HL-60/S4 (cell line): ENCODE results near the gene TNFSF13B.
"Not testable (repeated sequence)": the region's sequence is repeated elsewhere in the genome, so short reads cannot be mapped to it uniquely, and the experiment has no call there.

Experiments
- in situ Hi-C: fragments of 300-500 bp; cut with MboI; formaldehyde crosslinking; loops from 2 replicates; pipeline ENCODE4 v1.14.3; 2022; ENCODE audit warnings: low sequenced_read_pairs

TNFSF13B gene

DNA sequence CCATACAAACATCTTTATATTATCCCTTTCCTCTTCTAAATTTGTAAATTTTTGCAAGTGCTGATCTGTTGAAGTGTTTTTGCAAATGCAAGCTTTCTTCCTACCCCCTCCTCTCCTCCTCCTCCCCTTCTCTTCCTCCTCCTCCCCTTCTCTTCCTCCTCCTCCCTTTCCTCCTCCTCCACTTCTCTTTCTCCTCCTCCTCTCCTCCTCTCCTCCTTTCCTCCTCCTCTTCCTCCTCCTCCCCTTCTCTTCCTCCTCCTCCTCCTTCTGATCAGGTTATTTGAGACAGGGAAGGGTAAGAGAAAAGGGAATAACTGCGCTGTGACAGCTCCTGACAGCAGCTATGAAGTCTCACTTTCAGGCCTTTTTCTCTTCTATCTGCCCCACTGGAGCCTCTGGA, 8.9 kb downstream of the TNFSF13B start:
- in situ Hi-C loops, result no loop called here

DNA sequence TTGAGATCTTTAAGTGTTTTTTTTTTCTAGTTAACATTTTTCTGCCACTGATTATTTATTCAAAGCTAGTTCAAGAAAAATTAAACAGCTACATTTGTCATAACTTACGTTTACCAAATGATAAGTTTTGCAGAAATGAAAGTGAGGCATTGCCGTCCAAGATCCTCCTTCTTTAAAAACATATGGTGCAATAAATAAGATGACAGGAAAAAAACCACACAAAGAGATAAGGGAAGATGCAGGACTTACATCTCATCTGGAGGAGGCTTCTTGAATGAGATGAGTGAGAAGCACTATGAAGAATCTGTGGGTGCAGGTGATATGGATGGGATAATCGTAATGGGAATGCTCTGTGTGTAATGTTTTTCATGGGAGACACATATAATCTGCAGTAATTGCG, 12.4 kb downstream of the TNFSF13B start:
- in situ Hi-C loops, result no loop called here

DNA sequence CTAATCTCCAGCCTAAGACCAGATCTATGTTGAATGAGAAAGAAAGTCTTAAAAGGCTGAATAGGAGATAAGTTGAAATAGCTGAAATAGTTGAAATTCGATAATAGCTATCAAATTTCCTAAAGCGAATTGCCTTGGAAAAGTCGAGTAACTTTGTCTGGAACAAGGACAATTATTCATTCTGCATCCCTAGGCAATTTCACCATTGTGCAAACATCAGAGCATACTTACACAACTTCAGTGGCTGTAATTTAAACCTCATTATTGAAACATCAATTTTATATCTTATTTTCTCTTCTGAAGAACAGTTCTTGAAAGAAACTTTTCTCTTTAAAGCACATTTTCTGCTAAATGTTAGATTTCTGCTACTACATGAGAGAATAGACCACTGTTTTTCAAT, 13.6 kb downstream of the TNFSF13B start:
- in situ Hi-C loops, result no loop called here

DNA sequence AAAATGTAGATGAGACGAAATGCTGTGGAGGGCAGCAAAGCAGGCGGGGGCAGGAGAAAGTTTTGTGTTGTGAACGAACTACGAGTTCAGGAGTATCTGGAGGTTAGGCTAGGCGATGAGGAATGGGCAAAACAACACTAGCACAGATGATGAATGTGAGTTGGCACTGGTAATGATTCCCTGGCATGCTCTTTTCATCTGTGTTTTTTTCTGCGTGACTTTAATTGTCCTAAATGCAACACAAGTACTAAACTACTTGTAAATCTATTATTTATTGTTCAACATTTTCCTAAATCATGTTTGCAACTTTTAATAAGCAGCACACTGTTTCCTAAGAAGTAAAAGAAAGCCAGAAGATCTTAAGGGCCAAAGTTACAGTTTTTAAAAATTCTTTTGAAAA, 19.2 kb downstream of the TNFSF13B start:
- in situ Hi-C loops, result no loop called here

DNA sequence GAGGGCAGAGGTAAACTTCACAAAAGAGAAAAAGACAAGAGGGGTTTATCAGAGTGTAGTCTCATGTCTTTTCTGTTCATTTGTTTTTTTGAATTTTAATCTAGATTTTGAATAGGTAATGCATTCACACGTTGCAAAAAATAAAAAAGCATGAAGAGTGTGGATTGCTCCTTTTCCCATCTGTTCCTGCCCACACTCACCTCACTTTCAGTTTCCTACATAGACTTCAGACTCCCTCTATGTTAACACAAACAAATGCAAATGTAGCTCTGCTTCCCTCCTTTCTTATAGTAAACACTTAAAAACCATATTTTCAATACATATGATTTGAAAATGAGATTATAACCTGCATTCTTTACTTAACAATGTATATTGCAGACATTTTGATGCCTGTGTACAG, 20.3 kb downstream of the TNFSF13B start:
- in situ Hi-C loops, result no loop called here

DNA sequence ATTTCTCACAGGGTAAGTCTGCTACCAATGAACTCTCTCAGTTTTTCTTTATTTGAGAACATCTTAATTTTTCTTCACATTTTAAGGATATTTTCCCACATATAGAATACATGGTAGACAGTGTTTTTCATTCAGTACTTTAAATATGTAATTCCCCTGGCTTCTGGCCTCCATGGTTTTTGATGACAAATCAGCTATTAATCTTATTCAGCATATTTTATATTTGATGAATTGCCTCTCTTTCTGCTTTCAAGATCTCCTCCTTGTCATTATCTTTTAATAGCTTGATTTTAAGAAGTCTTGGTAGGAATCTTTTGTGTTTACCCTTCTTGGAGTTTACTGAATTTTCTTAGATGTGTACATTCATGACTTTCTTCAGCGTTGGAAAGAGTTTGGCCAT, 27.6 kb downstream of the TNFSF13B start:
- in situ Hi-C loops, result no loop called here

DNA sequence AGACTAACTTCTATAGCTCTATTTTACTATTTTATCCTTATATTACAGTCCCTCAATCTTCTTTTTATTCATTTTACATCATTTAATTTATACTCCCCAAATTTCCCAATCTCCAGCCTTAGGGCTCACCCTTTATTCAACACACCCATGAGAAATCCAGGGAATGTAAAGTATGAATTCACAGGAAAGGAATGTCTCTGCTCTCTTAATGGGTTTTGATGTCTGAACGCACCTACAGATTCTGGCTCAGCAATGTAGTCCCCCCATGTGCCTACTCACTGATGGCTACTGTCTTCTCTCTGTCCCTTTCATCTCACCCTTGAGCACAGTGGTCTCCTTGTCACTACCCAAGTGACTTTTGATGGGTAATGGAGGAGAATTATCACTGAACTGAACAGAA, 32.8 kb downstream of the TNFSF13B start:
- in situ Hi-C loops, result no loop called here

DNA sequence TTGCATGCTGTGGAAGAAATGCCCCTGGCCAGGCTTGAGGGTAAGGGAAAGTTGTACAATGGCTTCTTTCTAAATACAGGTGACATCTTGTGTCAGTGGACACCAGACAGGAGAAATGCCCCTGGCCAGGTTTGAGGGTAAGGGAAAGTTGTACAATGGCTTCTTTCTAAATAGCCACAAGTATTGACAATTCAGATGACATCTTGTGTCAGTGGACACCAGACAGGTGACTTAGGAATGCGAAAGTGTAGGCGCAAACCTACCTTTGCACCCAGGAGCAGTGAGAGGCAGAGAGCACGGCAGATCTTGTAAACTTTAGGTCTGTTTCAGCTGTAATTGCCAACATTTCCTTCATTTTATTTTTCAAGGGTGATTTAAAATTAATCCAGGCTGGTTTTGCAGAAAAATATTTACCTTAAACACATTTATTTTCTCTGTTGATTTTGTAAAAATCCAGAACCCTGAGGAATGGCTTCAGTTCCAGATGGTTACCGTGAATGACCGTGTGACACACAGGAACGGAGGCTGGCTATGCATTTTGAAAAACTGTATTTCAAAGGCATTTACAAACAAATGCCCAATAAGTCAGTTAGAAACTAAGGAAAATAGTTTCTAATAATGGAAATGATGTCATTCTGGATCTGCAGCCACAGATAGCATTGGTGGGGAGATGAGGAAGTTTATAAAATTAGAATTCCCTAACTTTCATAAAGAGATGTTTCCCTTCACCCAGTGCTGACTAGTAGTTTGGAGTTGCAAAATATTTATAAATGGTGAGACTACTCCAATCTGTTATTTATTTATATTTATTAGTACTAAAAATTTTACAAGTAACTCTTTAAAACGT, 34.9 kb downstream of the TNFSF13B start:
- in situ Hi-C loops, result no loop called here

DNA sequence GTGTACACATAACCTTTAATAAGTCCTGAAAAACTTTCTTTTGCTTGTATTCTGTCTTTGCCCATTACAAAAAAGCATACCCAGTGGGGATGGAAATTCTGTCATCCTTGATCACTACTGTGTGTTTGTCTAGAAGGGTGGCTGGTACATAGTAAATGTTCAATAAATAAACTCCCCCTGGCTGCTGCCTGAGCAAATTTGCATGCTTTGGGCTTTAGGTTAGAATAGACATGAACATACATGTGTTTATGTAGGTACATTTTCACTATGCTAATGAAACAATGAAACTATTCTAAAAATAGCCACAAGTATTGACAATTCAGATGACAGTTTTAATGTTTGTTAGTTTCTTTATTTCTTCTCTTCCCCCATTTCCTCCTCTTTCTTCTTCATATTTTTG, 36.1 kb downstream of the TNFSF13B start:
- in situ Hi-C loops, result no loop called here

DNA sequence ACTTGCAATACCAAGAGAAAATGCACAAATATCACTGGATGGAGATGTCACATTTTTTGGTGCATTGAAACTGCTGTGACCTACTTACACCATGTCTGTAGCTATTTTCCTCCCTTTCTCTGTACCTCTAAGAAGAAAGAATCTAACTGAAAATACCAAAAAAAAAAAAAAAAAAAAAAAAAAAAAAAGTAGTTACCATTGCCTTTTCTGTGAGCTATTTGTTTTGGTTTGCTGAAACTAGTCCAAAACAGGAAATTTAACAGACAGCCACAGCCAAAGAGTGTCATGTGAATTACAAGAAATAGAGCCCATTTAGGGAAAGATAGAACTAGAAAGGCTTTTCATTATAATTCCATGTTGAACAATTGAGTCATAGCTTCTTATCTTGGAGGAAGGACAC, 37.3 kb downstream of the TNFSF13B start:
- in situ Hi-C loops, result no loop called here

DNA sequence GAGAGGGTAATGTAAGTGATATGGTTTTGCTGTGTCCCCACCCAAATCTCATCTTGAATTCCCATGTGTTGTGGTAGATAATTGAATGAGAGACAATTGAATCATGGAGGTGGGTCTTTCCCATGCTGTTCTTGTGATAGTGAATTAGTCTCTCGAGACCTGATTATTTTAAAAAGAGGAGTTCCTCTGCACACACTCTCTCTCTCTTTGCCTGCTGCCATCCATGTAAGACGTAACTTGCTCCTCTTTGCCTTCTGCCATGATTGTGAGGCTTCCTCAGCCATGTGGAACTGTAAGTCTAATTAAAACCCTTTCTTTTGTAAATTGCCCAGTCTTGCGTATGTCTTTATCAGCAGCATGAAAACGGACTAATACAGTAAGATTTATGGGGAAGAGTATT, 42.1 kb downstream of the TNFSF13B start:
- in situ Hi-C loops, result not testable (repeated sequence)

DNA sequence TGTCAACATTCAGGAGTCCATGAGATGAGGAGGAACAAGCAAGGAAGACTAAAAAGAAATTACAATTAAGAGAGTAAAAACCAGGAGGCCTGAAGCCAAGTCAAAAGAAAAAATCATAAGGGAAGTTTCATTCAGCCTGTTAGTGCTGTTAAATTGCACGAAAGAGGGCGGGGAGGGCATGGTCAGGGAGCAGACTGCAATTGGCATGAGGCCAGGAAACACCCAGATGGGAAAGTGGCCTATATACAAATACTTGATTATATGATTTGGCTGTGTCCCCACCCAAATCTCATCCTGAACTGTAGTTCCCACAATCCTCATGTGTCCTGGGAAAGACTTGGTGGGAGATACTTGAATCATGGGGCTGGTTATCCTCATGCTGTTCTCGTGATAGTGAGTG, 43.9 kb downstream of the TNFSF13B start:
- in situ Hi-C loops, result no loop called here

DNA sequence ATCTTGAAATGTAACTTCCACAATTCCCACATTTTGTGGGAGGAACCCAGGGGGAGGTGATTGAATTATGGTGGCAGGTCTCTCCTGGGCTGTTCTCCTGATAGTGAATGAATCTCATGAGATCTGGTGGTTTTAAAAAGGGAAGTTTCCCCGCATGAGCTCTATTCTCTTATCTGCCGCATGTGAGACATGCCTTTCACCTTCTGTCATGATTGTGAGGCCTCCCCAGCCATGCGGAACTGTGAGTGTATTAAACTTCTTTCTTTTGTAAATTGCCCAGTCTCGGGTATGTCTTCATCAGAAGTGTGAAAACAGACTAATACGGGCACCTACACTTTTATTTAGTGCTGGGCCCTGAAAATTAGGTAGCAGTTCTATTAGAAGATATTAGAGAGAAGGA, 45.8 kb downstream of the TNFSF13B start:
- in situ Hi-C loops, result no loop called here

DNA sequence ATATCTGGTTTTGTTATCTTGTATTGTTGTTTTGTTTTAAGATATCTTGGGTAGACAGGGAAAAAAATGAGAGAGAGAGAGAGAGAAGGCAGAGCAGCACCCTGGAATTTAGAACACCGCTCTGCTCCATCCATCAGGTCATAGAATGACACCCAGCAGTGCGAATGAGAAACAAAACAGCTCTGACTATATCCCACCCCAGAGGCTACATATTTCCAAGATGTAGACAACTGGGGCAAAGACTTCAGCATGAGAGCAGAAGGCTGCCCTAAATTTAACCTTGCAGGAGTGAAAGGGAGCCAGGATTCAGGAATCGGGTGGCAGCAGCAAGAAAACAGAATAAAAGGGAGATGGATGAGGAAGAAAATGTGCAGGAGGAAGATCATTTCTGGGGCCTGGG, 46.5 kb downstream of the TNFSF13B start:
- in situ Hi-C loops, result no loop called here

DNA sequence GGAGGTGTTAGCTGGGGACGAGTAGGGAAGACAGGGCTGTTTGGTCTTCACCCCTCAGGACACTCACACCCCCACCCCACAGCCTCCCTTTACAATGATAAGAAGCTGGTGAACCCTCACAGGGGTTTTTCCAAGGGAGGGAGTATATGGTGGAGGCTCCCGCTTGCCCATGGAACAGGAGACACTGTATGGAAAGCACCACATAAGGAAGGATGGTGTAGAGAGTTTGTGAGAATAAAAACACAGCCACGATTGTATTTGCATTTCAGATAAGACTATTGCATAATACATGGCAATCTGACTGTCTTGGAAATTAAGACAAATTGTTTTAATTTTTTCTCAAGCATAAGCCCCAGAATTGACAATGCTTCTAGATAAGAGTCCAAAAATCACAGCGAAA, 46.9 kb downstream of the TNFSF13B start:
- in situ Hi-C loops, result no loop called here

DNA sequence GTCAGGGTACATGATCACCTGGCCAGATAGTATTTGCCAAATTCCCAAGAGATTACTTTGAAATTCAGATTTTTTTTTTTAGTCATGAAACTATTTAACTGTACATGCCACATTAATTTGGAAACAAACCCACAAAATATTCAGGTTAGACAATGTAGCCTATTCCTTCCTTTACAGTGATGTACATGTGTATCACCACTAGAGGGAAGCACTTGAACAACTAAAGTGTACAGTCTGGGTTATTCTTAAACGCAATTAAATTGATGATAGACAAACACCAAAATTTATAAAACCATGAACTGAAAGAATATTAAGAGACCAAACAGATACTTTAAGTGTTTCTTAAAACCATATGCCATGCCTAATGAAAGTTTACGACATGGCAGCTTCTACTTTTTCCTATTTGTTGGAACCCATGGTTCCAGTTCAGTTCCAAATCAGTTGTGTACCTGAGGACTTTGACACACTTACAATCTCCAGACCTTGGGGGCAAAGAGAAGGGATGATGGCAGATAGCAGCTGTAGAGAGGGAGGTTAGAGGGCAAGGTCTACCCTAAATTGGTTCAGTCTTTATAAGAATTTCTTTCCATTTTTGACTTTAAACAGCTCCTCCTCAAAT, 52.8 kb downstream of the TNFSF13B start:
- in situ Hi-C loops, result no loop called here

DNA sequence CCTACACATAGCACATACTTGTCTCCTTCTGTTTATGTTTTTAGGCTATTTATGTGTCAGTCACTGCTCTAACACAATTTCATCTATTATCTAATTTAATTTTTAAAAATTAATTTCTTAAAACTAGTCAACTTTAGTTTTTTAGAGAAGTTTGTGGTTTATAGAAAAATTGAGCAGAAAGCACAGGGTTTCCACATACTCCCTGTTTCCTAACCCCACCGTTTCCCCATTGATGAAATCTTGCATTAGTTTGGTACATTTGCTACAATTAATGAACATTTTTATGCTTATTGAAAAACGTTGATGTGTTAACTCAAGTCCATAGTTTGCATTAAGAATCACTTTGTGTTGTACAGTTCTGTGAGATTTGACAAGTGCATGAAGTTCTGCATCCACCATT, 53.5 kb downstream of the TNFSF13B start:
- in situ Hi-C loops, result no loop called here

DNA sequence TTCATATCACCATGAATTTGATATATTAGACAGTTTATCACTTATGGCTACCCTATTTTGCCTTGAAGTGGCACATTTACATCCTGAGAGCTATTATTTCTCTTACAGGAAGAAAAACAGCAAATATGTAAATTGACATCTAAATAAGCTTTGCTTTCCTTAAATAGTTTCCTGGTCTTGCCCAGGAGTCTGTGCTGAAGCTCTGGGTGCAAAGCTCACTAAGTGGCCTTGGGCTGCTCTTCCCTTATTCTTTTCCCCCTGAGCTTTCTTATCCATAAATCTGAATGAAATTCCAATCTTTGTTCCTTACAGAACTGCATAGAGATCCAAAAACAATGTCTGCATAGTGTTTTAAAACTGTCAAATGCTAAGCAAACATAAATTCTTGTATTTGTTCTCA, 56.3 kb downstream of the TNFSF13B start:
- in situ Hi-C loops, result loop anchor here (25.0 kb wide), 1 partner anchor 561 kb away; no protein-coding TSS in a partner anchor

DNA sequence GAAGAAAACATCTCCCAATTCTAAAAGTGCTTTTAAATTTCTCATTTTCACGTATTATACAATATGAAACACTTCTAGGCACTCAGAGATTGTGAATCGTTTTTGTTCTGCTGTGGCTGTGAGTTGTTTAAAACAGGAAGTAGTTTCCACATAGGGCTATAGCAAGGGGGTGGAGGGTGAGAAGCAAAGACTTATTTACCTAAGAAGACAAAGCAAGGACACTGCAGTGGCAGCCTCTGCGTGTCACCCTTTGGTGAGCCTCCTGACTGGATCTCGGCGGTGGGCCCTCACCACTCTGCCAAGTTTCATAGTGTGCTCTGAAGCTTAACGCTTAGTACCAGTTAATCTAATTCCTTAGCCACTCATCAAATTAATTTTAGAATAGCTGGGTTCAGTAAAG, 56.8 kb downstream of the TNFSF13B start:
- in situ Hi-C loops, result loop anchor here (25.0 kb wide), 1 partner anchor 561 kb away; no protein-coding TSS in a partner anchor

DNA sequence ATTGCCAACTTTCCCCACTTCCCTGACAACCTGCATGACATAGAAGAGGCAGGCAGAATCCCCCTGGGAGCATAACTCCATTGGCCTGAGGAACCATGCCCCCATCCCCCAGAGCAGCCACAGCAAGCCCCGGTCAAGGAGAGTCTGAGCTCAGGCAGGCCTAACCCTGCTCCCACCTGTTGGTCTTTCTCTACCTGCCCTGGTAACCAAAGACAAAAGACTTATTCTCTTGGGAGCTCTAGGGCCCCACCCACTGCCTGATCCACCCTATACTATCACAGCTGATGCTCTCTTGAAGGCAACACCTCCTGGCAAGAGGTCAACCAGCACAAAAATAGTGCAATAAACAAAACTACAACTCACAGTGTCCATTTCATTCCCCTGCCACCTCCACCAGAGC, 59.3 kb downstream of the TNFSF13B start:
- in situ Hi-C loops, result loop anchor here (25.0 kb wide), 1 partner anchor 558 kb away; no protein-coding TSS in a partner anchor

DNA sequence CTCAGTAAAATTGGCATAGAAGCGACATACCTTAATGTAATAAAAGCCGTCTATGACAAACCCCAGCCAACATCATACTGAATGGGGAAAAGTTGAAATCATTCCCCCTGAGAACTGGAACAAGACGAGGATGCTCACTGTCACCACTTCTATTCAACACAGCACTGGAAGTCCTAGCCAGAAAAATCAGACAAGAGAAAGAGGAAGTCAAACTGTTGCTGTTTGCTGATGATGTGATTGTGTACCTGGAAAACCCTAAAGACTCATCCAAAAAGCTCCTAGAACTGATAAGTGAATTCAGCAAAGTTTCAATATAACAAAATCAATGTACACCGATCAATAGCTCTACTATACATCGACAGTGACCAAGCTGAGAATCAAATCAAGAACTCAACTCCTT, 63.3 kb downstream of the TNFSF13B start:
- in situ Hi-C loops, result loop anchor here (25.0 kb wide), 1 partner anchor 555 kb away; no protein-coding TSS in a partner anchor
